H9 (cell line): ENCODE results near the gene SAG. TPM values are rescaled to one million over a fixed set of nuclear protein-coding genes. Genes with fewer than 3 reads are reported as not detected.

Experiments used
- DNase-seq: peaks from one replicate; pipeline ENCODE4 v3.0.0-alpha.2; 2017
- H2AFZ ChIP-seq: one replicate; pipeline ENCODE4 v1.6.1; 2013; ENCODE audit warnings: mild to moderate bottlenecking, low read length, control low read depth, moderate library complexity
- H2AK5ac ChIP-seq: 2 replicates; pipeline ENCODE4 v1.6.1; 2013; ENCODE audit warnings: low read length, control low read depth, mixed read lengths; ENCODE audit not compliant: insufficient read length
- H2BK120ac ChIP-seq: one replicate; pipeline ENCODE4 v1.6.1; 2013; ENCODE audit warnings: low read depth, mild to moderate bottlenecking, low read length, control low read depth, inconsistent platforms; ENCODE audit not compliant: poor library complexity, severe bottlenecking
- H2BK12ac ChIP-seq: 2 replicates; pipeline ENCODE4 v1.6.1; 2013; ENCODE audit warnings: low read length, control low read depth, mixed read lengths, low read depth; ENCODE audit not compliant: insufficient read length
- H2BK15ac ChIP-seq: 2 replicates; pipeline ENCODE4 v1.6.1; 2013; ENCODE audit warnings: low read depth, low read length, control low read depth
- H2BK20ac ChIP-seq: one replicate; pipeline ENCODE4 v1.6.1; 2013; ENCODE audit warnings: low read depth, mild to moderate bottlenecking, low read length, control low read depth, inconsistent platforms; ENCODE audit not compliant: poor library complexity, severe bottlenecking
- H2BK5ac ChIP-seq: 2 replicates; pipeline ENCODE4 v1.6.1; 2013; ENCODE audit warnings: low read length, control low read depth, mixed read lengths; ENCODE audit not compliant: insufficient read length
- H3K14ac ChIP-seq: 2 replicates; pipeline ENCODE4 v1.6.1; 2013; ENCODE audit warnings: low read length, control low read depth; ENCODE audit not compliant: insufficient read depth
- H3K18ac ChIP-seq: 2 replicates; pipeline ENCODE4 v1.6.1; 2013; ENCODE audit warnings: low read depth, mild to moderate bottlenecking, mixed read lengths, low read length, control low read depth; ENCODE audit not compliant: insufficient read length
- H3K23ac ChIP-seq: 2 replicates; pipeline ENCODE4 v1.6.1; 2013; ENCODE audit warnings: low read length, control low read depth, mixed read lengths, low read depth; ENCODE audit not compliant: insufficient read length
- H3K23me2 ChIP-seq: 2 replicates; pipeline ENCODE4 v1.6.1; 2013; ENCODE audit warnings: low read depth, mild to moderate bottlenecking, mixed read lengths, low read length, control low read depth; ENCODE audit not compliant: insufficient read length, poor library complexity, severe bottlenecking
- H3K27ac ChIP-seq: 2 replicates; pipeline ENCODE4 v1.5.1; 2013; ENCODE audit warnings: low read length, control low read depth, mixed read lengths, low read depth; ENCODE audit not compliant: insufficient read length
- H3K27me3 ChIP-seq: 2 replicates; pipeline ENCODE4 v1.6.1; 2013; ENCODE audit warnings: low read length, control low read depth, inconsistent platforms; ENCODE audit not compliant: insufficient read depth
- H3K4ac ChIP-seq: 2 replicates; pipeline ENCODE4 v1.6.1; 2013; ENCODE audit warnings: low read depth, mild to moderate bottlenecking, control low read depth, inconsistent platforms, low read length, moderate library complexity
- H3K4me1 ChIP-seq: 2 replicates; pipeline ENCODE4 v1.6.1; 2013; ENCODE audit warnings: low read length, control low read depth, inconsistent platforms; ENCODE audit not compliant: insufficient read depth
- H3K4me2 ChIP-seq: 2 replicates; pipeline ENCODE4 v1.6.1; 2013; ENCODE audit warnings: low read length, control low read depth, mixed read lengths; ENCODE audit not compliant: insufficient read length, insufficient read depth
- H3K56ac ChIP-seq: 2 replicates; pipeline ENCODE4 v1.6.1; 2013; ENCODE audit warnings: low read depth, mild to moderate bottlenecking, mixed read lengths, low read length, control low read depth; ENCODE audit not compliant: insufficient read length
- H3K79me1 ChIP-seq: 2 replicates; pipeline ENCODE4 v1.6.1; 2013; ENCODE audit warnings: low read depth, mild to moderate bottlenecking, moderate library complexity, low read length, control low read depth, inconsistent platforms; ENCODE audit not compliant: insufficient read depth, poor library complexity, severe bottlenecking
- H3K79me2 ChIP-seq: 2 replicates; pipeline ENCODE4 v1.6.1; 2013; ENCODE audit warnings: low read length, control low read depth, inconsistent platforms; ENCODE audit not compliant: insufficient read depth
- H3K9ac ChIP-seq: 2 replicates; pipeline ENCODE4 v1.6.1; 2013; ENCODE audit warnings: low read length, control low read depth, mixed read lengths; ENCODE audit not compliant: insufficient read length; ENCODE audit errors: extremely low read depth
- H3K9me3 ChIP-seq: one replicate; pipeline ENCODE4 v1.6.1; 2013; ENCODE audit warnings: low read depth, low read length, inconsistent platforms; ENCODE audit not compliant: control insufficient read depth
- H3T11ph ChIP-seq: one replicate; pipeline ENCODE4 v1.6.1; 2013; ENCODE audit warnings: mild to moderate bottlenecking, low read length, control low read depth, inconsistent platforms
- H4K20me1 ChIP-seq: one replicate; pipeline ENCODE4 v1.6.1; 2013; ENCODE audit not compliant: control insufficient read depth, insufficient read length, insufficient read depth
- H4K5ac ChIP-seq: 2 replicates; pipeline ENCODE4 v1.6.1; 2013; ENCODE audit warnings: low read depth, mild to moderate bottlenecking, mixed read lengths, low read length, control low read depth; ENCODE audit not compliant: insufficient read length
- H4K8ac ChIP-seq: replicated peaks from 2 replicates; pipeline ENCODE4 v1.6.1; 2013; ENCODE audit warnings: low read length, control low read depth, mixed read lengths, low read depth; ENCODE audit not compliant: insufficient read length
- H4K91ac ChIP-seq: 2 replicates; pipeline ENCODE4 v1.6.1; 2013; ENCODE audit warnings: low read depth, mild to moderate bottlenecking, moderate library complexity, mixed read lengths, low read length, control low read depth; ENCODE audit not compliant: insufficient read length
- H3K27ac Mint-ChIP-seq, 3 experiments: 2 replicates in 2 of 3; 3 replicates in 1 of 3; pipeline ENCODE4 v1.8.0; 2020 to 2021; ENCODE audit warnings: mixed read lengths in 3 of 3, mild to moderate bottlenecking in 1 of 3, moderate library complexity in 1 of 3
- H3K27me3 Mint-ChIP-seq: 2 replicates; pipeline ENCODE4 v1.8.0; 2021; ENCODE audit warnings: low read depth, mild to moderate bottlenecking, moderate library complexity, mixed read lengths
- H3K36me3 Mint-ChIP-seq, 3 experiments: 2 replicates in 2 of 3; 3 replicates in 1 of 3; pipeline ENCODE4 v1.8.0; 2020 to 2021; ENCODE audit warnings: low read depth in 3 of 3, mixed read lengths in 3 of 3; ENCODE audit not compliant: insufficient read depth in 1 of 3
- H3K4me1 Mint-ChIP-seq, 2 experiments: 2 replicates each; pipeline ENCODE4 v1.8.0; 2020; ENCODE audit warnings: mixed read lengths in 2 of 2
- H3K4me3 Mint-ChIP-seq, 2 experiments: 2 replicates in 1 of 2; 3 replicates in 1 of 2; pipeline ENCODE4 v1.8.0; 2020 to 2021; ENCODE audit warnings: mild to moderate bottlenecking in 2 of 2, mixed read lengths in 2 of 2, moderate library complexity in 1 of 2
- H3K9me3 Mint-ChIP-seq, 2 experiments: 2 replicates in 1 of 2; 3 replicates in 1 of 2; pipeline ENCODE4 v1.8.0; 2020; ENCODE audit warnings: mild to moderate bottlenecking in 2 of 2, mixed read lengths in 2 of 2, moderate library complexity in 1 of 2
- WGBS: extraction: QIAGEN DNeasy Blood & Tissue Kit; methylation state at CpG from one replicate; pipeline ENCODE4 v1.1.7; 2013; ENCODE audit warnings: missing lambda C conversion rate, low lambda C conversion rate, mixed read lengths; ENCODE audit not compliant: insufficient read length; ENCODE audit errors: extremely low coverage; 5-methylcytosine and 5-hydroxymethylcytosine counted together
- total RNA-seq: library from RNA; stranded (reverse); gene quantifications from 2 replicates; pipeline ENCODE4 v1.2.1, GENCODE V29; 2021
- TF ChIP-seq, protein P1 (sequence below): fragments of 200-600 bp; sonication (generic); conservative IDR thresholded peaks from 3 replicates; pipeline ENCODE4 v1.8.0; 2021; ENCODE audit warnings: antibody characterized with exemption, mild to moderate bottlenecking

SAG gene
- total RNA-seq, 1 experiment from 2014 or later = not detected

DNA sequence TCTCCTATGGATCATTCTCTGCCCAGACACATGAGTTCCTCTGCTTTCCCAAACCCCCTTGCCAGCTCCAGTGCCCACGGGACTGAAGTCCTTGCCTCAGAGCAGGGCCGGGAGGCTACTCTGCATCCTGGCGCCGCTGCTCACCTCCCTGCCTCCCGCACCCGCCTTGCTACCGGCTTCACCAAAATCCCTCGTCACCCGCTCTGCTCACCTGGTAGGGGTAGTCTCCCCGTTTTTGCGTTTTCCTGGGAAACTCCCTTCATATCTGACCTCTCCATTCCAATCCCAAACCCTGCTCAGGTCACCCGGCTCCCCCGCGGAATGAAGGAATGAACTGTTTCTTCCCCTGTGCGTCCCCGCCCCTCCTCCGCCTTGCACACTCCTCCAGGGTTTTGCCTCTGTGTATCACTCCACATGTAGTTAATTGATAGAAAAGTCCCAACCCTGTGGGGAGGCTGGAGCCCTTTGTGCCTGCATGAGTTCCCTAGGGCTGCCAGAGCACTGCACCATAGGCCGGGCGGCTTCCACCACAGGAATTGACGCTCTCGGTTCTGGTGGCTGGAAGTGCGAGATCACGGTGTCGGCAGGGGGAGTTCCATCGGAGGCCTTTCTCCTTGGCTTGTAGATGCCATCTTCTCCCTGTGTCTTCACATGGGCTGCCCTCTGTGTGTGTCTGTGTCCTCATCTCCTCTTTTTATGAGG, 44.7 kb downstream of the SAG start:
- Histone ChIP-seq H3K23me2 (peaks cover 13% of the 10 kb centered on the region), H2BK120ac (no peak overlapping the region), H3K4ac (no peak overlapping the region), H3K4me1 (no peaks in the 10 kb centered on the region), H3K79me2 (no peaks in the 10 kb centered on the region), H2AFZ (no peak overlapping the region), H2AK5ac (no peak overlapping the region), H3K14ac (no peak overlapping the region), H4K20me1 (no peaks in the 10 kb centered on the region), H3K23ac (no peak overlapping the region), H3K9ac (no peak overlapping the region), H3T11ph (no peak overlapping the region), H3K27me3 (peaks cover 5% of the 10 kb centered on the region; the same call in 1 of the 2 replicates), H3K27ac (no peak overlapping the region), H2BK12ac (no peak overlapping the region), H4K91ac (no peak overlapping the region), H3K9me3 (no peaks in the 10 kb centered on the region), H3K18ac (no peak overlapping the region), H3K4me2 (no peak overlapping the region), H4K5ac (no peak overlapping the region), H2BK20ac (no peak overlapping the region), H3K56ac (no peak overlapping the region), H2BK5ac (no peak overlapping the region), H2BK15ac (no peak overlapping the region), H3K79me1 (no peaks in the 10 kb centered on the region), H4K8ac (no peak overlapping the region)
- Mint-ChIP-seq H3K27ac (no peak overlapping the region; a peak in 1 of 7 replicates), H3K4me3 (no peak overlapping the region; a peak in 1 of 5 replicates), H3K27me3 (peaks cover 83% of the 10 kb centered on the region), H3K9me3 (peaks cover 3% of the 10 kb centered on the region in 2 experiments; a peak in 1 of 5 replicates), H3K4me1 (peaks cover 15 to 17% of the 10 kb centered on the region in 2 experiments), H3K36me3 (peaks cover 3 to 10% (median 5%) of the 10 kb centered on the region in 3 experiments; a peak in 5 of 7 replicates)
- TF ChIP-seq, protein P1, sequence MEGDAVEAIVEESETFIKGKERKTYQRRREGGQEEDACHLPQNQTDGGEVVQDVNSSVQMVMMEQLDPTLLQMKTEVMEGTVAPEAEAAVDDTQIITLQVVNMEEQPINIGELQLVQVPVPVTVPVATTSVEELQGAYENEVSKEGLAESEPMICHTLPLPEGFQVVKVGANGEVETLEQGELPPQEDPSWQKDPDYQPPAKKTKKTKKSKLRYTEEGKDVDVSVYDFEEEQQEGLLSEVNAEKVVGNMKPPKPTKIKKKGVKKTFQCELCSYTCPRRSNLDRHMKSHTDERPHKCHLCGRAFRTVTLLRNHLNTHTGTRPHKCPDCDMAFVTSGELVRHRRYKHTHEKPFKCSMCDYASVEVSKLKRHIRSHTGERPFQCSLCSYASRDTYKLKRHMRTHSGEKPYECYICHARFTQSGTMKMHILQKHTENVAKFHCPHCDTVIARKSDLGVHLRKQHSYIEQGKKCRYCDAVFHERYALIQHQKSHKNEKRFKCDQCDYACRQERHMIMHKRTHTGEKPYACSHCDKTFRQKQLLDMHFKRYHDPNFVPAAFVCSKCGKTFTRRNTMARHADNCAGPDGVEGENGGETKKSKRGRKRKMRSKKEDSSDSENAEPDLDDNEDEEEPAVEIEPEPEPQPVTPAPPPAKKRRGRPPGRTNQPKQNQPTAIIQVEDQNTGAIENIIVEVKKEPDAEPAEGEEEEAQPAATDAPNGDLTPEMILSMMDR = no peak
- no CpG with 5 or more reads among the region's 25 CpGs for whole genome bisulfite sequencing
- DNase-seq = no peak
